Uterus (tissue), 4 donors: ENCODE data around the gene NEB. TPM values are rescaled to one million over a fixed set of nuclear protein-coding genes. Genes with fewer than 3 reads are reported as not detected.

ENCODE experiments used
- DNase-seq, 2 donors: peaks; one replicate each; pipeline ENCODE4 v3.0.0-alpha.2; 2019 to 2020
- H3K27ac ChIP-seq, 2 donors: fragments of 200-600 bp; sonication (generic); 1 replicate in 1 of 2; 2 replicates in 1 of 2; pipeline ENCODE4 v1.5.1; 2016 to 2018
- H3K27me3 ChIP-seq, 2 donors: fragments of 200-600 bp; sonication (generic); one replicate each; pipeline ENCODE4 v1.5.1; 2018 to 2019; ENCODE audit warnings: control low read depth in 1 of 2
- H3K36me3 ChIP-seq, 2 donors: fragments of 200-600 bp; sonication (generic); one replicate each; pipeline ENCODE4 v1.5.1; 2019; ENCODE audit warnings: control low read depth in 1 of 2
- H3K4me1 ChIP-seq, 2 donors: fragments of 200-600 bp; sonication (generic); one replicate each; pipeline ENCODE4 v1.5.1; 2018 to 2019; ENCODE audit warnings: control low read depth in 1 of 2
- H3K4me3 ChIP-seq, 2 donors: fragments of 200-600 bp; sonication (generic); 1 replicate in 1 of 2; 2 replicates in 1 of 2; pipeline ENCODE4 v1.5.1; 2018 to 2019; ENCODE audit warnings: mild to moderate bottlenecking in 1 of 2
- H3K9me3 ChIP-seq, 2 donors: fragments of 200-600 bp; sonication (generic); one replicate each; pipeline ENCODE4 v1.5.1; 2019; ENCODE audit warnings: control low read depth in 1 of 2
- POLR2A ChIP-seq, 2 donors: fragments of 450-650 bp; IDR thresholded peaks; one replicate each; pipeline ENCODE4 v1.6.1; 2016; ENCODE audit warnings: antibody characterized with exemption in 2 of 2, mild to moderate bottlenecking in 1 of 2, moderate library complexity in 1 of 2
- intact Hi-C: fragments of 100-400 bp; cut with DNase I; formaldehyde crosslinking; loops from one replicate; pipeline ENCODE4 v1.15.1; 2023; ENCODE audit warnings: low total_unique reads
- total RNA-seq, 4 donors: library from RNA; depleted of rRNA in 3 of 4; stranded (reverse); fragments of >200 nt in 3 of 4; gene quantifications; one replicate each; pipeline versions ENCODE4 v1.1.0 to v1.2.4, GENCODE V29; 2014 to 2023
- TF ChIP-seq, protein P1 (sequence below), 4 experiments: fragments of 200-600 bp in 2 of 4; fragments of 450-650 bp in 2 of 4; sonication (generic) in 2 of 4; IDR thresholded peaks; one replicate each; pipeline ENCODE4 v1.5.1; 2016 to 2019; ENCODE audit warnings: antibody characterized with exemption in 4 of 4, mild to moderate bottlenecking in 2 of 4, moderate library complexity in 1 of 4
- donor health status: DM: yes; HTN: yes; CAD: no.

The NEB gene
- total RNA-seq, 4 donors from 2014 or later = under 0.01 to 2.2 (median 0.84) TPM

DNA sequence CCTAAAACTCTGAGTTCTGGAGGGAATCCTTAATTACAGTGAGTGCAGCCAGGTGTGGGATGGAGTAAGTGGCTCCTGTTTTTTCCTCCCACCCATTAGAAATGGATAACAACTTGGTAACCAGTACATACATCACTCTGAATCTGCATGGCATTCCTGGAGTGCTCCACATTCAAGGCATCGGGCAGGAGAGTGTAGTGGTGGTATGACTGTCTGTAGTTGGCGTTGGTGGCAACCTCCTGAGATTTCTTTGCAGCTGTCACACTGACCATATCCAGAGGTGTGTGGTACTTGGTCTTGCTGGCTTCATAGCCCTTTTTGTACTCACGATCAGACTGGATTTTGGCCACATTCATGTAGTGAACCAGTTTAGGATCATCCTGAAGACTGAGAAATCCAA, 68.3 kb downstream of the NEB start:
- intact Hi-C loops = no loop called here
- TF ChIP-seq, protein P1, sequence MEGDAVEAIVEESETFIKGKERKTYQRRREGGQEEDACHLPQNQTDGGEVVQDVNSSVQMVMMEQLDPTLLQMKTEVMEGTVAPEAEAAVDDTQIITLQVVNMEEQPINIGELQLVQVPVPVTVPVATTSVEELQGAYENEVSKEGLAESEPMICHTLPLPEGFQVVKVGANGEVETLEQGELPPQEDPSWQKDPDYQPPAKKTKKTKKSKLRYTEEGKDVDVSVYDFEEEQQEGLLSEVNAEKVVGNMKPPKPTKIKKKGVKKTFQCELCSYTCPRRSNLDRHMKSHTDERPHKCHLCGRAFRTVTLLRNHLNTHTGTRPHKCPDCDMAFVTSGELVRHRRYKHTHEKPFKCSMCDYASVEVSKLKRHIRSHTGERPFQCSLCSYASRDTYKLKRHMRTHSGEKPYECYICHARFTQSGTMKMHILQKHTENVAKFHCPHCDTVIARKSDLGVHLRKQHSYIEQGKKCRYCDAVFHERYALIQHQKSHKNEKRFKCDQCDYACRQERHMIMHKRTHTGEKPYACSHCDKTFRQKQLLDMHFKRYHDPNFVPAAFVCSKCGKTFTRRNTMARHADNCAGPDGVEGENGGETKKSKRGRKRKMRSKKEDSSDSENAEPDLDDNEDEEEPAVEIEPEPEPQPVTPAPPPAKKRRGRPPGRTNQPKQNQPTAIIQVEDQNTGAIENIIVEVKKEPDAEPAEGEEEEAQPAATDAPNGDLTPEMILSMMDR (IDR thresholded peaks at IDR 0.05) = no peak
- TF ChIP-seq POLR2A (IDR thresholded peaks at IDR 0.05) = no peak

DNA sequence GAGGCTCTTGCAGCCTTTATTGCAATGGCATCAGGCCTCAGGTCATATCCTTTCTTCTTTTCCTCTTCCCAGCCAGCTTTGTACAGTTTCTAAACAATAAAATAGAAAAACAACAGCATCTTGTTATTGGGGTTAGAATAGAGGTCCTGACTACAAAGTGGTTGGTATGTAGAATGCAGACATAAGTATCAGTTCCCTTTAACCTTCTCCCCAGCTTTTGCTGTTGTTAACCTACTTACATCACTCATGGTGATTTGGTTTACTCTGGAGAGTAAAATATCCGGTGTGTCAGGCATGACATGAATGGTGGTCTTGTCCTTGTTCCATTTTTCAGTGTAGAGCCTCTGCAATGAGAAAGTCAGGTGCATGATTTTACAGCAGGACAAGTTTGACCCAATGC, 69.8 kb downstream of the NEB start:
- H3K27me3 ChIP-seq = no peaks in the 10 kb centered on the region
- no peaks in the 10 kb centered on the region for H3K9me3 ChIP-seq
- intact Hi-C loops = no loop called here
- H3K27ac ChIP-seq = no peak overlapping the region
- no peak for DNase-seq
- H3K4me1 ChIP-seq = no peaks in the 10 kb centered on the region
- H3K36me3 ChIP-seq = no peaks in the 10 kb centered on the region
- no peak overlapping the region for H3K4me3 ChIP-seq
- TF ChIP-seq, protein P1 (IDR thresholded peaks at IDR 0.05) = no peak
- no peak for TF ChIP-seq POLR2A (IDR thresholded peaks at IDR 0.05)

More for the DNA sequence above, 68.3 kb downstream of the NEB start:
- H3K9me3 ChIP-seq = no peaks in the 10 kb centered on the region
- DNase-seq = no peak
- no peak overlapping the region for H3K4me3 ChIP-seq
- H3K36me3 ChIP-seq = no peaks in the 10 kb centered on the region
- no peak overlapping the region for H3K27ac ChIP-seq
- H3K27me3 ChIP-seq = no peaks in the 10 kb centered on the region
- no peaks in the 10 kb centered on the region for H3K4me1 ChIP-seq

DNA sequence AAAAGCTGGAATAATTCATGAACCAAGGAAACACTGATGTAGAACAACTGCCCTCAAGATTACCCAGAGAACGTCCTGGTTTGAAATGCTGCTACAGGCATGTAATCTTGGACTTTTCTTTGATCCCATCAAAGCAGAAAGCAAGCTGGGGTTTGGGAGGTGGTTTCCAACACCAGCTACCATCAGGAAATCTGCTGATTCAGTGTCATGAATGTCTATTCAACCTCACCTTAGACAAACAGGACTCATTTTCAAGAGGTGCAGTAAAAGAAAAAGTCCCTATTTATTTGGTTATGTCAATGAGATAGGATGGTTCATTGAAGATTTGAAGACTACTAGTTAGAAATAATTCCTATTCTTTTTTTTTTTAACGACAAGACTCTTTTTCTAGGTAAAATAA, 72.7 kb downstream of the NEB start:
- H3K4me3 ChIP-seq = no peak overlapping the region
- intact Hi-C loops = no loop called here
- H3K27me3 ChIP-seq = no peaks in the 10 kb centered on the region
- no peak overlapping the region for H3K27ac ChIP-seq
- H3K36me3 ChIP-seq = no peaks in the 10 kb centered on the region
- DNase-seq = no peak
- H3K4me1 ChIP-seq = no peaks in the 10 kb centered on the region
- TF ChIP-seq POLR2A (IDR thresholded peaks at IDR 0.05) = no peak
- TF ChIP-seq, protein P1 (IDR thresholded peaks at IDR 0.05) = no peak
- no peaks in the 10 kb centered on the region for H3K9me3 ChIP-seq

DNA sequence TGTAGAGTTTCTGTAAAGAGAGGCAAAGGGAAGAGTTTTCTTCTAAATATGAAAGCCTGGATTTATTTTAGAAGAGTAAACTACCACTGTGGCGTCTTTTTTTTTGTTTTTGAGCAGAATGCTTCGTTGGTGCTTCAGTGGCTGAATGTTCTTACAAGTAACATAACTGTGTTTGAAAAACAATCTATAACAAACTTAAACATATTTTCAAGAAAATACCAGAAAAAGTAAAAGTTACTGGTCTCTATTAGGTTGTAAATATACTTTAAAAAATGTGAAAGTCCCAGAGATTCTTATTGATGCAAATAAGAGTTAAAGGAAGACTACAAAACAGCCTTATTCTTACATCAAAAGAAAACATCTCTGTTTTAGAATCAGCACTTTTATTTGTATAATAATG, 76.2 kb downstream of the NEB start:
- Histone ChIP-seq H3K4me1 (no peaks in the 10 kb centered on the region), H3K9me3 (no peaks in the 10 kb centered on the region), H3K4me3 (no peak overlapping the region), H3K27me3 (no peaks in the 10 kb centered on the region), H3K36me3 (no peaks in the 10 kb centered on the region), H3K27ac (no peak overlapping the region)
- DNase-seq = no peak
- TF ChIP-seq, protein P1 (IDR thresholded peaks at IDR 0.05) = no peak
- TF ChIP-seq POLR2A (IDR thresholded peaks at IDR 0.05) = no peak
- intact Hi-C loops = no loop called here

DNA sequence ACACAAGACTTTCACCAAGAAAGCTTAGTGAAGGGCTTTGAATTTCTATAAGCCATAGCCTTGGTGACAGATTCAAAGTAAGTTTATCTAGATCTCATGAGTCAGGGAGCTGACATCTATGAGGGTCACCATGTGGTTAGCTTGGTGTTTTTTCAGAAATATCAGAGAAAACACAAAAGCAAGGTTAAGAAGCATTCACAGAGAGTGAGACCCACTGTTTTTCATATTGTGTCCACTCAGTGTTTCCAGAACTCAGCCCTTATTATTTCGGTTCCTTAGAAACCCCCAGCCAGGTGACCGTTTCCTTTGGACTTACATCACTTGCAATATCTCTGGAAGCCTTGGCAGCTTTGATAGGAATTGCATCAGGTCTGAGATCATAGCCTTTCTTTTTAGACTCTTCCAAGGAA, 76.6 kb downstream of the NEB start:
- Histone ChIP-seq H3K4me3 (no peak overlapping the region), H3K27me3 (no peaks in the 10 kb centered on the region), H3K36me3 (no peaks in the 10 kb centered on the region), H3K27ac (no peak overlapping the region), H3K9me3 (no peaks in the 10 kb centered on the region), H3K4me1 (no peaks in the 10 kb centered on the region)
- intact Hi-C loops = no loop called here
- DNase-seq = no peak
- TF ChIP-seq, protein P1 (IDR thresholded peaks at IDR 0.05) = no peak
- no peak for TF ChIP-seq POLR2A (IDR thresholded peaks at IDR 0.05)
